Endodermal cell (in vitro differentiated cells): ENCODE data around the gene ANO3. TPM values are rescaled to one million over a fixed set of nuclear protein-coding genes. Genes with fewer than 3 reads are reported as not detected.

Source experiments
- DNase-seq: peaks from one replicate; pipeline ENCODE4 v3.0.0-alpha.2; 2017
- H3K27ac ChIP-seq: 2 replicates; pipeline ENCODE4 v1.5.1; 2013; ENCODE audit warnings: mild to moderate bottlenecking, low read depth, low read length, moderate library complexity
- H3K27me3 ChIP-seq: 2 replicates; pipeline ENCODE4 v1.6.1; 2013; ENCODE audit warnings: mild to moderate bottlenecking, low read length, moderate library complexity; ENCODE audit not compliant: insufficient read depth, control insufficient read depth, poor library complexity, severe bottlenecking
- H3K36me3 ChIP-seq: 2 replicates; pipeline ENCODE4 v1.7.0; 2013; ENCODE audit warnings: mild to moderate bottlenecking, low read length, moderate library complexity; ENCODE audit not compliant: control insufficient read depth, insufficient read depth
- H3K4me1 ChIP-seq: one replicate; pipeline ENCODE4 v1.7.0; 2013; ENCODE audit warnings: low read length; ENCODE audit not compliant: control insufficient read depth, insufficient read depth
- H3K4me3 ChIP-seq: 2 replicates; pipeline ENCODE4 v1.5.1; 2013; ENCODE audit warnings: mild to moderate bottlenecking, low read length, moderate library complexity
- H3K9ac ChIP-seq: 2 replicates; pipeline ENCODE4 v1.6.1; 2013; ENCODE audit warnings: mild to moderate bottlenecking, low read length, moderate library complexity; ENCODE audit not compliant: poor library complexity, severe bottlenecking; ENCODE audit errors: extremely low read depth
- H3K9me3 ChIP-seq: 2 replicates; pipeline ENCODE4 v1.6.1; 2013; ENCODE audit warnings: mild to moderate bottlenecking, low read length, moderate library complexity; ENCODE audit not compliant: control insufficient read depth
- H3K27ac Mint-ChIP-seq: 2 replicates; pipeline ENCODE4 v1.8.0; 2020; ENCODE audit warnings: mixed read lengths
- H3K27me3 Mint-ChIP-seq: 2 replicates; pipeline ENCODE4 v1.8.0; 2021; ENCODE audit warnings: mild to moderate bottlenecking, mixed read lengths; ENCODE audit not compliant: insufficient read depth
- H3K36me3 Mint-ChIP-seq: 2 replicates; pipeline ENCODE4 v1.8.0; 2020; ENCODE audit warnings: low read depth, mixed read lengths
- H3K4me1 Mint-ChIP-seq: 2 replicates; pipeline ENCODE4 v1.8.0; 2020; ENCODE audit warnings: mixed read lengths
- H3K4me3 Mint-ChIP-seq: 2 replicates; pipeline ENCODE4 v1.8.0; 2020; ENCODE audit warnings: mild to moderate bottlenecking, moderate library complexity, mixed read lengths
- H3K9me3 Mint-ChIP-seq: 2 replicates; pipeline ENCODE4 v1.8.0; 2020; ENCODE audit warnings: mild to moderate bottlenecking, mixed read lengths
- CTCF ChIP-seq: fragments of 200-600 bp; sonication (generic); conservative IDR thresholded peaks from 2 replicates; pipeline ENCODE4 v1.5.0; 2021; ENCODE audit warnings: antibody characterized with exemption, mild to moderate bottlenecking
- WGBS, 2 experiments: methylation state at CpG; one replicate each; pipeline versions ENCODE4 v1.1.5 to v1.1.7; 2013; ENCODE audit warnings: missing lambda C conversion rate in 2 of 2, mixed read lengths in 1 of 2; ENCODE audit not compliant: insufficient coverage in 1 of 2, insufficient read length in 1 of 2; 5-methylcytosine and 5-hydroxymethylcytosine counted together
- total RNA-seq, 2 donors: library from RNA; stranded (reverse); fragmentation: NEBNext Ultra II Directional in 1 of 2; extraction: Animal tissue kit (Norgen Biotek cat#: 25700) in 1 of 2; gene quantifications; 2 replicates in 1 of 2; 3 replicates in 1 of 2; pipeline ENCODE4 v1.2.1, GENCODE V29; 2021

Gene ANO3
- total RNA-seq, 2 donors from 2014 or later: not detected

- no peaks in the 10 kb centered on the region for H3K9me3 Mint-ChIP-seq
- H3K4me1 ChIP-seq: no peaks in the 10 kb centered on the region
- H3K4me3 ChIP-seq: no peak overlapping the region
- H3K4me3 Mint-ChIP-seq: no peak overlapping the region
- no peaks in the 10 kb centered on the region for H3K4me1 Mint-ChIP-seq
- H3K36me3 Mint-ChIP-seq: no peaks in the 10 kb centered on the region
- H3K27me3 Mint-ChIP-seq: no peaks in the 10 kb centered on the region
- no peaks in the 10 kb centered on the region for H3K36me3 ChIP-seq
- no peaks in the 10 kb centered on the region for H3K9me3 ChIP-seq
- no peak overlapping the region for H3K27ac ChIP-seq
- DNase-seq: no peak
- no peak for TF ChIP-seq CTCF
- H3K27me3 ChIP-seq: no peaks in the 10 kb centered on the region
- no peak overlapping the region for H3K9ac ChIP-seq
- no peak overlapping the region for H3K27ac Mint-ChIP-seq
- 87% methylated on average over 2 of the region's 2 CpGs; no CpG with 5 or more reads in 1 of the 2 experiments for whole genome bisulfite sequencing, 2 experiments
Measured at GRCh38 chr11:26579683-26580082, 247.8 kb downstream of the ANO3 start.

- Mint-ChIP-seq H3K4me1 (no peaks in the 10 kb centered on the region), H3K9me3 (no peaks in the 10 kb centered on the region), H3K27me3 (no peaks in the 10 kb centered on the region), H3K4me3 (no peak overlapping the region), H3K36me3 (no peaks in the 10 kb centered on the region), H3K27ac (no peak overlapping the region)
- H3K27ac ChIP-seq: no peak overlapping the region
- H3K4me1 ChIP-seq: no peaks in the 10 kb centered on the region
- no peak for DNase-seq
- H3K27me3 ChIP-seq: no peaks in the 10 kb centered on the region
- WGBS, 2 experiments: 86 to 100% methylated on average over 1 to 3 of the region's 3 CpGs
- no peaks in the 10 kb centered on the region for H3K9me3 ChIP-seq
- TF ChIP-seq CTCF: no peak
- H3K9ac ChIP-seq: no peak overlapping the region
- no peaks in the 10 kb centered on the region for H3K36me3 ChIP-seq
- no peak overlapping the region for H3K4me3 ChIP-seq
Measured at GRCh38 chr11:26580929-26581328, 249.0 kb downstream of the ANO3 start.

GRCh38 chr11:26583550-26583949 lies 251.6 kb downstream of the ANO3 start:
- Mint-ChIP-seq H3K4me1 (no peaks in the 10 kb centered on the region), H3K36me3 (no peaks in the 10 kb centered on the region), H3K4me3 (no peak overlapping the region), H3K27me3 (no peaks in the 10 kb centered on the region), H3K27ac (no peak overlapping the region), H3K9me3 (no peaks in the 10 kb centered on the region)
- Histone ChIP-seq H3K36me3 (no peaks in the 10 kb centered on the region), H3K4me3 (no peak overlapping the region), H3K4me1 (no peaks in the 10 kb centered on the region), H3K9me3 (no peaks in the 10 kb centered on the region), H3K9ac (no peak overlapping the region), H3K27me3 (no peaks in the 10 kb centered on the region), H3K27ac (no peak overlapping the region)
- TF ChIP-seq CTCF: no peak
- DNase-seq: no peak
- WGBS, 2 experiments: 95% methylated on average over 2 to 3 of the region's 3 CpGs
